Fibroblast of lung (primary cell): Measurements from ENCODE around the gene PAK6. TPM values are rescaled to one million over a fixed set of nuclear protein-coding genes. Genes with fewer than 3 reads are reported as not detected.

Source experiments
- polyA plus RNA-seq, 2 donors: library from polyadenylated mRNA; depleted of rRNA in 1 of 2; stranded (reverse) in 1 of 2; unstranded in 1 of 2; fragments of >200 nt; gene quantifications; 2 replicates each; pipeline ENCODE4 v1.2.1, GENCODE V29; 2011 to 2012; ENCODE audit warnings: missing spikeins in 1 of 2
- total RNA-seq: library from RNA; depleted of rRNA; stranded (reverse); fragments of >200 nt; gene quantifications from 2 replicates; pipeline ENCODE4 v1.2.1, GENCODE V29; 2014

The PAK6 gene
- total and polyA plus RNA-seq, 2 donors (not counting 1 experiment from before 2014, with no cell fraction given), result 0.03 TPM; not detected in 1

Other genes starting within 250 kb of the PAK6 start
- 162 and 174 TPM in 2 replicates for gene SRP14, start 199.9 kb upstream of the PAK6 start, total RNA-seq
- 434 and 465 TPM in 2 replicates for gene SRP14, start 199.9 kb upstream of the PAK6 start, polyA plus RNA-seq
- 8.6 and 9.5 TPM in 2 replicates for gene BMF, start 130.2 kb upstream of the PAK6 start, total RNA-seq
- gene BMF, start 130.2 kb upstream of the PAK6 start, polyA plus RNA-seq, result 2.2 TPM in 2 replicates
- 2.1 and 5.4 TPM in 2 replicates for gene BUB1B, start 78.0 kb upstream of the PAK6 start, total RNA-seq
- gene BUB1B, start 78.0 kb upstream of the PAK6 start, polyA plus RNA-seq, result 6.9 and 23.9 TPM in 2 replicates
- not detected in 2 replicates for gene ANKRD63, start 44.0 kb downstream of the PAK6 start, total RNA-seq
- not detected in 2 replicates for gene ANKRD63, start 44.0 kb downstream of the PAK6 start, polyA plus RNA-seq
- under 0.01 TPM in 2 replicates for gene PLCB2, start 68.9 kb downstream of the PAK6 start, total RNA-seq
- gene PLCB2, start 68.9 kb downstream of the PAK6 start, polyA plus RNA-seq, result 0.33 and 0.40 TPM in 2 replicates
- 8.9 and 9.2 TPM in 2 replicates for gene INAFM2, start 84.6 kb downstream of the PAK6 start, total RNA-seq
- 8.2 and 11.0 TPM in 2 replicates for gene INAFM2, start 84.6 kb downstream of the PAK6 start, polyA plus RNA-seq
- 14.4 and 38.0 TPM in 2 replicates for gene CCDC9B, start 101.9 kb downstream of the PAK6 start, total RNA-seq
- gene CCDC9B, start 101.9 kb downstream of the PAK6 start, polyA plus RNA-seq, result 1.7 and 2.0 TPM in 2 replicates
- gene PHGR1, start 112.0 kb downstream of the PAK6 start, total RNA-seq, result not detected in 2 replicates
- not detected in 2 replicates for gene PHGR1, start 112.0 kb downstream of the PAK6 start, polyA plus RNA-seq
- under 0.01 and 0.26 TPM in 2 replicates for gene DISP2, start 119.2 kb downstream of the PAK6 start, total RNA-seq
- 0.11 and 0.43 TPM in 2 replicates for gene DISP2, start 119.2 kb downstream of the PAK6 start, polyA plus RNA-seq
- gene KNSTRN, start 143.7 kb downstream of the PAK6 start, total RNA-seq, result 15.7 and 30.9 TPM in 2 replicates
- gene KNSTRN, start 143.7 kb downstream of the PAK6 start, polyA plus RNA-seq, result 22.5 and 45.3 TPM in 2 replicates
- gene IVD, start 166.7 kb downstream of the PAK6 start, total RNA-seq, result 40.1 and 61.8 TPM in 2 replicates
- gene IVD, start 166.7 kb downstream of the PAK6 start, polyA plus RNA-seq, result 37.9 and 43.0 TPM in 2 replicates
- gene BAHD1, start 201.9 kb downstream of the PAK6 start, total RNA-seq, result 4.4 and 5.6 TPM in 2 replicates
- 3.3 and 4.7 TPM in 2 replicates for gene BAHD1, start 201.9 kb downstream of the PAK6 start, polyA plus RNA-seq
- 6.7 and 7.4 TPM in 2 replicates for gene CHST14, start 231.9 kb downstream of the PAK6 start, total RNA-seq
- 18.1 and 18.8 TPM in 2 replicates for gene CHST14, start 231.9 kb downstream of the PAK6 start, polyA plus RNA-seq